Gastrocnemius medialis (tissue), 4 donors: Measurements from ENCODE around the gene SH2D3A. TPM values are rescaled to one million over a fixed set of nuclear protein-coding genes. Genes with fewer than 3 reads are reported as not detected.

Experiments used
- ATAC-seq, 2 donors: fragments of 150-250 bp; one replicate each; pipeline ENCODE4 v1.9.1; 2016
- DNase-seq, 2 donors: peaks; one replicate each; pipeline ENCODE4 v3.0.0-alpha.2; 2019
- H3K27ac ChIP-seq, 4 donors: fragments of 200-600 bp; sonication (generic); 1 replicate in 1 of 4; 2 replicates in 3 of 4; pipeline ENCODE4 v1.5.1; 2016 to 2018; ENCODE audit warnings: mild to moderate bottlenecking in 2 of 4, moderate library complexity in 1 of 4
- H3K27me3 ChIP-seq, 3 donors: fragments of 200-600 bp; sonication (generic) in 2 of 3; 1 replicate in 1 of 3; 2 replicates in 2 of 3; pipeline versions ENCODE4 v1.5.1 to v1.6.0; 2016 to 2019; ENCODE audit warnings: mild to moderate bottlenecking in 1 of 3, moderate library complexity in 1 of 3
- H3K36me3 ChIP-seq, 2 donors: fragments of 200-600 bp; sonication (generic) in 1 of 2; one replicate each; pipeline ENCODE4 v1.5.1; 2017 to 2018
- H3K4me1 ChIP-seq, 2 donors: fragments of 200-600 bp; sonication (generic) in 1 of 2; one replicate each; pipeline ENCODE4 v1.5.1; 2016 to 2017; ENCODE audit warnings: mild to moderate bottlenecking in 2 of 2
- H3K4me3 ChIP-seq, 4 donors: fragments of 200-600 bp; sonication (generic) in 3 of 4; 1 replicate in 1 of 4; 2 replicates in 3 of 4; pipeline ENCODE4 v1.5.1; 2016 to 2019; ENCODE audit warnings: mild to moderate bottlenecking in 2 of 4
- H3K9me3 ChIP-seq, 3 donors: fragments of 200-600 bp; sonication (generic) in 2 of 3; 1 replicate in 1 of 3; 2 replicates in 2 of 3; pipeline ENCODE4 v1.5.1; 2016 to 2019
- CTCF ChIP-seq, 5 experiments: fragments of 450-650 bp in 3 of 5; fragments of 200-600 bp in 2 of 5; sonication (generic) in 2 of 5; IDR thresholded peaks in 4 of 5; conservative IDR thresholded peaks in 1 of 5; 1 replicate in 4 of 5; 2 replicates in 1 of 5; pipeline ENCODE4 v1.5.1; 2016 to 2019; ENCODE audit warnings: antibody characterized with exemption in 5 of 5, mild to moderate bottlenecking in 3 of 5, moderate library complexity in 3 of 5
- POLR2A ChIP-seq, 2 donors: fragments of 450-650 bp; IDR thresholded peaks; one replicate each; pipeline ENCODE4 v1.6.1; 2017; ENCODE audit warnings: antibody characterized with exemption in 2 of 2, mild to moderate bottlenecking in 2 of 2, moderate library complexity in 2 of 2
- in situ Hi-C, 4 donors: fragments of 200-750 bp; cut with MboI; loops; one replicate each; pipeline versions ENCODE4 v1.15.0 to v1.8.0; 2017; ENCODE audit warnings: low sequenced_read_pairs in 4 of 4
- intact Hi-C: fragments of 100-400 bp; cut with DNase I; formaldehyde crosslinking; loops from one replicate; pipeline ENCODE4 v1.15.1; 2023; ENCODE audit warnings: low total_unique reads
- total RNA-seq, 4 donors: library from RNA; depleted of rRNA; stranded (reverse); fragments of >200 nt; gene quantifications; one replicate each; pipeline versions ENCODE4 v1.1.0 to v1.2.3, GENCODE V29; 2016

Gene SH2D3A
- total RNA-seq, 4 donors from 2014 or later, result not detected

- H3K27me3 ChIP-seq, result peaks cover 0 to 2% (median 0%) of the 10 kb centered on the region in 3 donors
- ATAC-seq (no peak), DNase-seq (no peak)
- intact Hi-C loops, result no loop called here
- TF ChIP-seq CTCF (IDR thresholded peaks at IDR 0.05 in 4 of 5, conservative IDR thresholded peaks at IDR 0.05 in 1 of 5) (no peak), POLR2A (IDR thresholded peaks at IDR 0.05) (no peak)
- no peaks in the 10 kb centered on the region for H3K36me3 ChIP-seq
- H3K4me1 ChIP-seq, result no peaks in the 10 kb centered on the region
- no peak overlapping the region for H3K27ac ChIP-seq
- H3K9me3 ChIP-seq, result no peaks in the 10 kb centered on the region
- no peak overlapping the region for H3K4me3 ChIP-seq
- in situ Hi-C loops, result no loop called here
These were observed 50.6 kb downstream of the SH2D3A start for GRCh38 chr19:6716610-6716970.

GRCh38 chr19:6714749-6715555, 52.3 kb downstream of the SH2D3A start:
- intact Hi-C loops (no loop called here), in situ Hi-C loops (no loop called here)
- TF ChIP-seq CTCF (IDR thresholded peaks at IDR 0.05 in 4 of 5, conservative IDR thresholded peaks at IDR 0.05 in 1 of 5) (no peak), POLR2A (IDR thresholded peaks at IDR 0.05) (no peak)
- DNase-seq, result no peak
- no peak for ATAC-seq
- no peaks in the 10 kb centered on the region for H3K9me3 ChIP-seq
- H3K4me1 ChIP-seq, result no peaks in the 10 kb centered on the region
- H3K36me3 ChIP-seq, result no peaks in the 10 kb centered on the region
- no peak overlapping the region for H3K4me3 ChIP-seq
- peaks cover 0 to 6% (median 4%) of the 10 kb centered on the region in 3 donors for H3K27me3 ChIP-seq
- H3K27ac ChIP-seq, result no peak overlapping the region

- no peak for TF ChIP-seq CTCF (IDR thresholded peaks at IDR 0.05 in 4 of 5, conservative IDR thresholded peaks at IDR 0.05 in 1 of 5)
- TF ChIP-seq POLR2A (IDR thresholded peaks at IDR 0.05), result no peak
- no peak for DNase-seq
- no peaks in the 10 kb centered on the region for H3K4me1 ChIP-seq
- no peak overlapping the region for H3K4me3 ChIP-seq
- in situ Hi-C loops, result no loop called here
- no peak for ATAC-seq
- H3K36me3 ChIP-seq, result no peaks in the 10 kb centered on the region
- no peak overlapping the region for H3K27ac ChIP-seq
- intact Hi-C loops, result no loop called here
- H3K9me3 ChIP-seq, result no peaks in the 10 kb centered on the region
- peaks cover 0 to 10% (median 6%) of the 10 kb centered on the region in 3 donors for H3K27me3 ChIP-seq
These were observed 53.2 kb downstream of the SH2D3A start for GRCh38 chr19:6713773-6714692.

- Histone ChIP-seq H3K27me3 (peaks cover 0 to 13% (median 6%) of the 10 kb centered on the region in 3 donors), H3K9me3 (no peaks in the 10 kb centered on the region), H3K36me3 (no peaks in the 10 kb centered on the region), H3K4me1 (no peaks in the 10 kb centered on the region), H3K27ac (no peak overlapping the region), H3K4me3 (no peak overlapping the region)
- in situ Hi-C loops (no loop called here), intact Hi-C loops (no loop called here)
- ATAC-seq (no peak), DNase-seq (no peak)
- TF ChIP-seq POLR2A (IDR thresholded peaks at IDR 0.05), result no peak
- TF ChIP-seq CTCF (IDR thresholded peaks at IDR 0.05 in 4 of 5, conservative IDR thresholded peaks at IDR 0.05 in 1 of 5), result no peak
These were observed 54.3 kb downstream of the SH2D3A start for GRCh38 chr19:6712692-6713670.
